ENCODE results near the gene SLC2A8.

SLC2A8 gene

GRCh38 chr9:127457191-127457878 lies 60.4 kb downstream of the SLC2A8 start:
- no peak for DNase-seq (ENCODE audit: low read depth, low spot score)
